Caco-2 (cell line): Measurements from ENCODE around the gene LRPPRC. TPM values are rescaled to one million over a fixed set of nuclear protein-coding genes. Genes with fewer than 3 reads are reported as not detected.

Source experiments
- BruUV-seq: library from RNA; stranded (reverse); fragments of 400-500 nt; replicated peaks from 2 replicates; lab custom pipeline; 2021; lab: Mats Ljungman, UMichigan
- CTCF ChIA-PET: fragments of 300-600 bp; sonication (Branson Sonifier 250); formaldehyde crosslinking; loops from one replicate; lab custom pipeline; 2022; ENCODE audit warnings: antibody characterized with exemption; lab: Charles Lee
- POLR2A ChIA-PET: fragments of 300-600 bp; sonication (Branson Sonifier 250); formaldehyde crosslinking; loops from one replicate; lab custom pipeline; 2022; ENCODE audit warnings: antibody characterized with exemption; lab: Charles Lee
- DNase-seq, 2 experiments: peaks; one replicate each; pipeline versions ENCODE4 v3.0.0 to v3.0.0-alpha.2; 2020 to 2022
- H3K27me3 ChIP-seq: replicated peaks from 2 replicates; pipeline ENCODE4 v1.6.0; 2011; ENCODE audit warnings: low read length; ENCODE audit not compliant: control insufficient read depth, insufficient read depth
- H3K36me3 ChIP-seq: 2 replicates; pipeline ENCODE4 v1.5.1; 2011; ENCODE audit warnings: low read length; ENCODE audit not compliant: control insufficient read depth, insufficient read depth
- H3K4me1 ChIP-seq: fragments of 250-450 bp; sonication (Bioruptor Pico); 2 replicates; pipeline ENCODE4 v1.5.1; 2020; ENCODE audit warnings: mild to moderate bottlenecking
- H3K4me3 ChIP-seq: 2 replicates; pipeline ENCODE4 v1.5.1; 2011; ENCODE audit warnings: low read depth, mild to moderate bottlenecking, control low read depth, low read length
- H3K9me3 ChIP-seq: fragments of 250-450 bp; sonication (Bioruptor Pico); 2 replicates; pipeline ENCODE4 v1.5.1; 2020; ENCODE audit warnings: mild to moderate bottlenecking, moderate library complexity
- H3K27ac Mint-ChIP-seq: one replicate; pipeline ENCODE4 v1.8.0; 2022; ENCODE audit warnings: mixed read lengths; ENCODE audit not compliant: unreplicated experiment
- H3K27me3 Mint-ChIP-seq: one replicate; pipeline ENCODE4 v1.8.0; 2022; ENCODE audit warnings: mixed read lengths; ENCODE audit not compliant: insufficient read depth, unreplicated experiment
- H3K36me3 Mint-ChIP-seq: one replicate; pipeline ENCODE4 v1.8.0; 2022; ENCODE audit warnings: mild to moderate bottlenecking, mixed read lengths; ENCODE audit not compliant: insufficient read depth, unreplicated experiment
- H3K4me1 Mint-ChIP-seq: one replicate; pipeline ENCODE4 v1.8.0; 2022; ENCODE audit warnings: low read depth, mixed read lengths; ENCODE audit not compliant: unreplicated experiment
- H3K4me3 Mint-ChIP-seq: one replicate; pipeline ENCODE4 v1.8.0; 2022; ENCODE audit warnings: mild to moderate bottlenecking, moderate library complexity, mixed read lengths; ENCODE audit not compliant: unreplicated experiment
- H3K9me3 Mint-ChIP-seq: one replicate; pipeline ENCODE4 v1.8.0; 2022; ENCODE audit warnings: mixed read lengths; ENCODE audit not compliant: unreplicated experiment
- intact Hi-C: fragments of 100-400 bp; cut with micrococcal nuclease; formaldehyde crosslinking; loops from one replicate; pipeline ENCODE4 v1.10.0; 2022; ENCODE audit not compliant: unreplicated experiment
- total RNA-seq: library from RNA; stranded (reverse); gene quantifications from 2 replicates; pipeline ENCODE4 v1.2.3, GENCODE V29; 2022
- TF ChIP-seq, protein P1 (sequence below), 2 experiments: fragments of 200-600 bp in 1 of 2; IDR thresholded peaks; 1 replicate in 1 of 2; 2 replicates in 1 of 2; pipeline versions ENCODE4 v1.5.1 to v1.8.0; 2011 to 2022; ENCODE audit warnings: antibody characterized with exemption in 1 of 2, control low read depth in 1 of 2, inconsistent platforms in 1 of 2, low read depth in 1 of 2, low read length in 1 of 2, mild to moderate bottlenecking in 1 of 2, moderate library complexity in 1 of 2; ENCODE audit not compliant: insufficient read depth in 1 of 2, severe bottlenecking in 1 of 2, unreplicated experiment in 1 of 2

Gene LRPPRC
- total RNA-seq, 1 experiment from 2014 or later = 242 TPM

DNA sequence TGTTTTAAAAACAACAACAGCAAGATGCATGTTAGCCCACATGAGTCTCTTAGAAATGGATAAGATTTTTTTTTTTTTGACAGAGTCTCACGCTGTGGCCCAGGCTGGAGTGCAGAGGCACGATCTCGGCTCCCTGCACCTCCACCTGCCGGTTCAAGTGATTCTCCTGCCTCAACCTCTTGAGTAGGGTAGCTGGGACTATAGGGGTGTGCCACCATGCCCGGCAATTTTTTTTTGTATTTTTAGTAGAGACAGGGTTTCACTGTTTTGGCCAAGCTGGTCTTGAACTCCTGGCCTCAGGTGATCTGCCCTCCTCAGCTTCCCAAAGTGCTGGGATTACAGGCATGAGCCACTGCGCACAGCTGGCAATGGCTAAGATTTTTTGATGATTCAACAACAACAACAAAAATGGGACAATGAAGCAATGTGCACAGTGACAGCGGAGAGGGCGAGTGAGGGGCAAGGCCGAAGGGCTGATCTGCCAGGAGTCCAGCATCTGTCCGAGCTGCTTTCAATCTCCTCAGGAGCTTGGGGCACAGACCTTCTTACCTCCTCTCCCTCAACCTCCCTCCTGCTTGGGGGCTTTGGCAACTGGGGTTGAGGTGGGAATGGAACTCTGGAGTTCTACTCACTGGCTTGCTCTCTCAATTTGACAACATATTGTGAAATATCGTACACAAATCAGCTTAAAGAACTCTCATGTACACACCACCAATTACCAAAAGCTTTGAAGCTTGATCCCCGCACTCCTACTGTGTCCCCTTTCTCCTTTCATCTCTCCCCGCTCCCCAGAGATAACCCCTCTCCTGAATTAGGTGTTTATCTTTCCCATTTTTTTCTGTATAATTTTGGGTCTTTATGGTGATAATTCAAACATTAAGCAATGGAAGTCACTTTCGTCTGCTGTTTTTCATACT, 153.6 kb downstream of the LRPPRC start:
- Histone ChIP-seq H3K4me1 (no peaks in the 10 kb centered on the region), H3K36me3 (no peaks in the 10 kb centered on the region), H3K9me3 (no peaks in the 10 kb centered on the region), H3K27me3 (no peaks in the 10 kb centered on the region), H3K4me3 (no peak overlapping the region)
- no peak for DNase-seq
- Mint-ChIP-seq H3K4me3 (no peak overlapping the region), H3K27me3 (no peaks in the 10 kb centered on the region), H3K4me1 (no peaks in the 10 kb centered on the region), H3K36me3 (no peaks in the 10 kb centered on the region), H3K27ac (no peak overlapping the region), H3K9me3 (no peaks in the 10 kb centered on the region)
- intact Hi-C loops = no loop called here
- ChIA-PET CTCF (interaction anchor here (0.5 to 0.6 kb wide), 2 partner anchors 40 to 206 kb away, joined by 4 to 5 read pairs; no protein-coding TSS in a partner anchor), POLR2A (no interaction called here)
- BruUV-seq = no TSS peak
- TF ChIP-seq, protein P1, sequence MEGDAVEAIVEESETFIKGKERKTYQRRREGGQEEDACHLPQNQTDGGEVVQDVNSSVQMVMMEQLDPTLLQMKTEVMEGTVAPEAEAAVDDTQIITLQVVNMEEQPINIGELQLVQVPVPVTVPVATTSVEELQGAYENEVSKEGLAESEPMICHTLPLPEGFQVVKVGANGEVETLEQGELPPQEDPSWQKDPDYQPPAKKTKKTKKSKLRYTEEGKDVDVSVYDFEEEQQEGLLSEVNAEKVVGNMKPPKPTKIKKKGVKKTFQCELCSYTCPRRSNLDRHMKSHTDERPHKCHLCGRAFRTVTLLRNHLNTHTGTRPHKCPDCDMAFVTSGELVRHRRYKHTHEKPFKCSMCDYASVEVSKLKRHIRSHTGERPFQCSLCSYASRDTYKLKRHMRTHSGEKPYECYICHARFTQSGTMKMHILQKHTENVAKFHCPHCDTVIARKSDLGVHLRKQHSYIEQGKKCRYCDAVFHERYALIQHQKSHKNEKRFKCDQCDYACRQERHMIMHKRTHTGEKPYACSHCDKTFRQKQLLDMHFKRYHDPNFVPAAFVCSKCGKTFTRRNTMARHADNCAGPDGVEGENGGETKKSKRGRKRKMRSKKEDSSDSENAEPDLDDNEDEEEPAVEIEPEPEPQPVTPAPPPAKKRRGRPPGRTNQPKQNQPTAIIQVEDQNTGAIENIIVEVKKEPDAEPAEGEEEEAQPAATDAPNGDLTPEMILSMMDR (IDR thresholded peaks at IDR 0.05; ENCODE audit: insufficient read depth in 1 of 2, low read depth in 1 of 2, low read length in 1 of 2, severe bottlenecking in 1 of 2, unreplicated experiment in 1 of 2) = no peak

DNA sequence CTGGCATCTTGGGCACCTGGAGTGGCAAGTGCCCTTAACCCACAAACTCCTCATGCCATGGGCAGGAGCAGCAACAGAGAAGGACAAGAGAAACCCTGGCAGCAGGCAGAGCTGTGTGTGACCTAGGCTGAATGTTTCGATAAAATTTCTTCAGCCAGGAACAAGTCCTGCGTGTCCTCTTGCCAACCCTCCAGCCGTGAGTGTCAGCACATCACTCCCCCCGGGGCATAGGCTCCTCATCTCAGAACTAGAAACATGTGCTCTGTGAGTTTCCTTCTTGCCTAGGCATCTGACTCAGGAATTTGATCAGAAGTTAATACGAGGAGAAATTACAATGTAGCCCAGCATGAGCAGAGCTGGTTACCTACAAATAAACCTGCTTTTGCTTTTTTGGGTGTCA, 154.8 kb downstream of the LRPPRC start:
- TF ChIP-seq, protein P1 (IDR thresholded peaks at IDR 0.05; ENCODE audit: insufficient read depth in 1 of 2, low read depth in 1 of 2, low read length in 1 of 2, severe bottlenecking in 1 of 2, unreplicated experiment in 1 of 2) = no peak
- Histone ChIP-seq H3K36me3 (no peaks in the 10 kb centered on the region), H3K4me3 (no peak overlapping the region), H3K9me3 (no peaks in the 10 kb centered on the region), H3K27me3 (no peaks in the 10 kb centered on the region), H3K4me1 (no peaks in the 10 kb centered on the region)
- H3K27ac Mint-ChIP-seq = no peak overlapping the region
- POLR2A ChIA-PET = no interaction called here
- CTCF ChIA-PET = no interaction called here
- no peaks in the 10 kb centered on the region for H3K27me3 Mint-ChIP-seq
- no peak for DNase-seq
- no peaks in the 10 kb centered on the region for H3K36me3 Mint-ChIP-seq
- BruUV-seq = no TSS peak
- H3K4me1 Mint-ChIP-seq = no peaks in the 10 kb centered on the region
- H3K9me3 Mint-ChIP-seq = no peaks in the 10 kb centered on the region
- no peak overlapping the region for H3K4me3 Mint-ChIP-seq
- intact Hi-C loops = no loop called here

DNA sequence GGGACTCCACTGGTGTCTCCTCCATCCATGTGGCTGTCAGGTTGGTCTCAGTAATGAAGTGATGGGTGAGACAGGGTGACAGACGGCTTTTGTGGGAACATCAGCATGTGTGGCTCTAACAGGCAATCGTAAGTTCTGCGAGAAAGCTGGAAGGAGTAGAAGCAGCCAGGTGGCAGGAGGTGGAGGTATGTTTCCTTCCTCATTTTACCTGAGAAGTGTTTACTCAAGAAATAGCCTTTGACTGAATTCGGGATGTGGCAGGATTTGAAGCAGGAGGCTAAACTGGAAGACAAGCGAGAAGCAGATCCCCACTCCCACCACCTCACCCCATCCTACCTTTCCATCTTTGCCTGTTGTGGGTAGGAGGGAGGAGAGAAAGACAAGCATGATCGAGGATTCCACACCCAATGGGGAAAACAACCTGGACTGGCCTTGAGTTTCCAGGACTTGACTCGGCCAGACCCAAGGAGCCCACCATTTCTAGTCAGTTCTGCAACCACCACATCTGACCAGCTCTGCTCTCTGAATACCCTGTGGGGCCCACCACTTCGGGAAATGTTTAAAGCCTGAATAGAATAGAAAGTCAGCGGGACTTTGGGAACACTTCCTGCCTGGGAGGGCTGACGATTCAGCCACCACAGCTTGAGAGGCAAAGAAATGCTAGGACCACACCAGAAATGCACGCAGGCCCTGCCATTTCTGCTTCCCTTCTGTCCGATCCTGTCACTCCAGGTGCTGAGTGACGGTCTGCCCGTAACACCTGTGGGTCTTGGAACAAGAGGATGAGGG, 155.8 kb downstream of the LRPPRC start:
- no peaks in the 10 kb centered on the region for H3K4me1 Mint-ChIP-seq
- no peak for DNase-seq
- TF ChIP-seq, protein P1 (IDR thresholded peaks at IDR 0.05; ENCODE audit: insufficient read depth in 1 of 2, low read depth in 1 of 2, low read length in 1 of 2, severe bottlenecking in 1 of 2, unreplicated experiment in 1 of 2) = no peak
- Histone ChIP-seq H3K9me3 (no peaks in the 10 kb centered on the region), H3K4me1 (no peaks in the 10 kb centered on the region), H3K36me3 (no peaks in the 10 kb centered on the region), H3K27me3 (no peaks in the 10 kb centered on the region), H3K4me3 (no peak overlapping the region)
- BruUV-seq = no TSS peak
- H3K9me3 Mint-ChIP-seq = no peaks in the 10 kb centered on the region
- no peaks in the 10 kb centered on the region for H3K27me3 Mint-ChIP-seq
- H3K27ac Mint-ChIP-seq = no peak overlapping the region
- no peak overlapping the region for H3K4me3 Mint-ChIP-seq
- no peaks in the 10 kb centered on the region for H3K36me3 Mint-ChIP-seq
- intact Hi-C loops = no loop called here
- ChIA-PET POLR2A (no interaction called here), CTCF (no interaction called here)
